IPS-NIHi7 (cell line): Measurements from ENCODE around the gene ATP2B3.

Experiments used
- DNase-seq: peaks from one replicate; pipeline ENCODE4 v3.0.0; 2012; ENCODE audit warnings: mixed read lengths; ENCODE audit errors: extremely low spot score

ATP2B3 gene

GRCh38 chrX:153507484-153508178 lies 9.8 kb upstream of the ATP2B3 start:
- DNase-seq = peak; percentile 92

GRCh38 chrX:153509592-153509991 lies 7.8 kb upstream of the ATP2B3 start:
- no peak for DNase-seq

GRCh38 chrX:153510383-153510782 lies 7.1 kb upstream of the ATP2B3 start:
- DNase-seq = no peak

- DNase-seq = no peak
Observed at GRCh38 chrX:153511784-153512500, 5.5 kb upstream of the ATP2B3 start.

GRCh38 chrX:153512501-153512893 lies 4.9 kb upstream of the ATP2B3 start:
- DNase-seq = no peak

- no peak for DNase-seq
Observed at GRCh38 chrX:153513265-153513664, 4.2 kb upstream of the ATP2B3 start.

- no peak for DNase-seq
Observed at GRCh38 chrX:153514259-153514658, 3.2 kb upstream of the ATP2B3 start.

- DNase-seq = no peak
Observed at GRCh38 chrX:153515435-153515834, 2.0 kb upstream of the ATP2B3 start.

- no peak for DNase-seq
Observed at GRCh38 chrX:153516073-153516472, 1.4 kb upstream of the ATP2B3 start.

- no peak for DNase-seq
Observed at GRCh38 chrX:153517946-153518834, 748 bp downstream of the ATP2B3 start.

GRCh38 chrX:153519569-153520286 lies 2.3 kb downstream of the ATP2B3 start:
- no peak for DNase-seq

GRCh38 chrX:153520287-153520917 lies 3.0 kb downstream of the ATP2B3 start:
- DNase-seq = no peak

- no peak for DNase-seq
Observed at GRCh38 chrX:153521034-153521433, 3.6 kb downstream of the ATP2B3 start.

GRCh38 chrX:153522259-153522658 lies 4.8 kb downstream of the ATP2B3 start:
- peak; percentile 29 for DNase-seq

- DNase-seq = no peak
Observed at GRCh38 chrX:153523269-153523668, 5.8 kb downstream of the ATP2B3 start.

GRCh38 chrX:153524234-153524633 lies 6.8 kb downstream of the ATP2B3 start:
- no peak for DNase-seq

- no peak for DNase-seq
Observed at GRCh38 chrX:153525451-153525850, 8.0 kb downstream of the ATP2B3 start.

GRCh38 chrX:153526042-153526441 lies 8.6 kb downstream of the ATP2B3 start:
- DNase-seq = no peak

- no peak for DNase-seq
Observed at GRCh38 chrX:153526801-153527200, 9.4 kb downstream of the ATP2B3 start.

GRCh38 chrX:153527208-153527607 lies 9.8 kb downstream of the ATP2B3 start:
- no peak for DNase-seq

GRCh38 chrX:153530411-153531129 lies 13.1 kb downstream of the ATP2B3 start:
- DNase-seq = no peak
